HG03095 (cell line): ENCODE measurements around the gene STARD3.

Experiments used
- ATAC-seq: cut with Tn5 transposase; IDR thresholded peaks from one replicate; pipeline ENCODE4 v1.9.1; 2021; ENCODE audit warnings: moderate library complexity; ENCODE audit not compliant: unreplicated experiment

STARD3 gene

GRCh38 chr17:39618956-39619785 is 17.8 kb upstream of the STARD3 start:
- ATAC-seq, result no peak

- no peak for ATAC-seq
Measured at GRCh38 chr17:39619786-39620101, 17.2 kb upstream of the STARD3 start.

GRCh38 chr17:39621523-39622379 is 15.2 kb upstream of the STARD3 start:
- ATAC-seq, result no peak

- no peak for ATAC-seq
Measured at GRCh38 chr17:39622380-39623006, 14.5 kb upstream of the STARD3 start.

- ATAC-seq, result peak; percentile 45
Measured at GRCh38 chr17:39623356-39623950, 13.5 kb upstream of the STARD3 start.

GRCh38 chr17:39624313-39624712 is 12.6 kb upstream of the STARD3 start:
- no peak for ATAC-seq

GRCh38 chr17:39625198-39625785 is 11.7 kb upstream of the STARD3 start:
- no peak for ATAC-seq

GRCh38 chr17:39626171-39627046 is 10.5 kb upstream of the STARD3 start, which contains the start of gene PPP1R1B:
PPP1R1B (plus strand) TSS chr17:39626952; CDS start chr17:39627393, 441 bp downstream.
- ATAC-seq, result no peak

- ATAC-seq, result no peak
Measured at GRCh38 chr17:39627047-39627711, 9.8 kb upstream of the STARD3 start.

GRCh38 chr17:39627712-39628516 is 9.0 kb upstream of the STARD3 start:
- no peak for ATAC-seq

- no peak for ATAC-seq
Measured at GRCh38 chr17:39628655-39629493, 8.1 kb upstream of the STARD3 start.

- ATAC-seq, result no peak
Measured at GRCh38 chr17:39629494-39629880, 7.5 kb upstream of the STARD3 start.

- no peak for ATAC-seq
Measured at GRCh38 chr17:39629898-39630297, 7.0 kb upstream of the STARD3 start.

- ATAC-seq, result no peak
Measured at GRCh38 chr17:39631403-39631802, 5.5 kb upstream of the STARD3 start.

- ATAC-seq, result no peak
Measured at GRCh38 chr17:39632153-39632941, 4.6 kb upstream of the STARD3 start.

- no peak for ATAC-seq
Measured at GRCh38 chr17:39633570-39634183, 3.3 kb upstream of the STARD3 start.
